ENCODE measurements around the gene NPAS2. TPM values are rescaled to one million over a fixed set of nuclear protein-coding genes. Genes with fewer than 3 reads are reported as not detected.

Gene NPAS2
- total RNA-seq, 1 experiment from 2014 or later = 20.4 TPM

DNA sequence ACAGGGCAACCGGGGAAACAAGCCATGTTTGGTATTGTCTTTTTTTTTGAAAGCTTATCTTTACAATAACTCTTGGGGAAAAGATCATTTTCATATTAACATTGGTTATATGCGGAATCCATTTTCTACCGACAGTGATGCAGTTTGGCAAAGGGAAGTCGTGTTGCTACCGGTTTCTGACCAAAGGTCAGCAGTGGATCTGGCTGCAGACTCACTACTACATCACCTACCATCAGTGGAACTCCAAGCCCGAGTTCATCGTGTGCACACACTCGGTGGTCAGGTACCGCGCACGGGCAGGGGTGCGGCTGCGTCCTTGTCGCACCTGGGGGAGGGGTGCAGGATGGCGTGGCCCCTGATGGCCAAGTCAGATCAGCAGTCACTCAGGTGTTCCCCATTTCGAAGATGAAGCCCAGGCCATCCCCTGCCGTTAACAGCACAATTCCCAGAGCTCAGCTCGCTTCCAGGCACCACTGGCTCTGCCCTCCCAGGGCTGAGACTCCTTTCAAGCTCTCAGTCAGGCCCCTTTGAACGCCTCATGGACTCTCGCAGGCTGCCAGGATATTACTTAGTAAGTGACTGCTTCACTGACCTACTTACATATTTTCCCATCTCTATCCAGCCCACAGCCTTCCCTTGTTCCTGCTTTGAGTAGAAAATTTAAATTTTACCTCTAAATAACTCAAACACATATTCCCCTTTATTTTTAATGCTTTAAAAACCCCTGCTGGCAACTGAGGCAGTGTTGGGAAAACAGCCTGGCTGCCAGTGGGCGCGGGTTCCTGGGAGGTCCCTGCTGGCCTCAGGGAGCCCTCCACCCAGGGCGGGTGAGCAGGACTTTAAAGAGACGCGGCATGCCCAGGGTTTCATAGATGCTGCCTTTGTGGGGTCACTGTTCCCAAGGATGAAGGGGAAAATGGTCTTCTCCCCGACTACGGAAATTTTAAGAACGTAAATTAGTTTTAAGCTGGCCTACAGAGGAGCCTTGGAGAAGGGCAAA, 148.5 kb downstream of the NPAS2 start (continued):
- TF ChIP-seq, protein P1, sequence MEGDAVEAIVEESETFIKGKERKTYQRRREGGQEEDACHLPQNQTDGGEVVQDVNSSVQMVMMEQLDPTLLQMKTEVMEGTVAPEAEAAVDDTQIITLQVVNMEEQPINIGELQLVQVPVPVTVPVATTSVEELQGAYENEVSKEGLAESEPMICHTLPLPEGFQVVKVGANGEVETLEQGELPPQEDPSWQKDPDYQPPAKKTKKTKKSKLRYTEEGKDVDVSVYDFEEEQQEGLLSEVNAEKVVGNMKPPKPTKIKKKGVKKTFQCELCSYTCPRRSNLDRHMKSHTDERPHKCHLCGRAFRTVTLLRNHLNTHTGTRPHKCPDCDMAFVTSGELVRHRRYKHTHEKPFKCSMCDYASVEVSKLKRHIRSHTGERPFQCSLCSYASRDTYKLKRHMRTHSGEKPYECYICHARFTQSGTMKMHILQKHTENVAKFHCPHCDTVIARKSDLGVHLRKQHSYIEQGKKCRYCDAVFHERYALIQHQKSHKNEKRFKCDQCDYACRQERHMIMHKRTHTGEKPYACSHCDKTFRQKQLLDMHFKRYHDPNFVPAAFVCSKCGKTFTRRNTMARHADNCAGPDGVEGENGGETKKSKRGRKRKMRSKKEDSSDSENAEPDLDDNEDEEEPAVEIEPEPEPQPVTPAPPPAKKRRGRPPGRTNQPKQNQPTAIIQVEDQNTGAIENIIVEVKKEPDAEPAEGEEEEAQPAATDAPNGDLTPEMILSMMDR (IDR thresholded peaks at IDR 0.05 in 2 of 3, conservative IDR thresholded peaks at IDR 0.05 in 1 of 3; ENCODE audit: borderline replicate concordance in 1 of 3, insufficient read depth in 1 of 3, low read depth in 2 of 3, low read length in 2 of 3) = no peak

DNA sequence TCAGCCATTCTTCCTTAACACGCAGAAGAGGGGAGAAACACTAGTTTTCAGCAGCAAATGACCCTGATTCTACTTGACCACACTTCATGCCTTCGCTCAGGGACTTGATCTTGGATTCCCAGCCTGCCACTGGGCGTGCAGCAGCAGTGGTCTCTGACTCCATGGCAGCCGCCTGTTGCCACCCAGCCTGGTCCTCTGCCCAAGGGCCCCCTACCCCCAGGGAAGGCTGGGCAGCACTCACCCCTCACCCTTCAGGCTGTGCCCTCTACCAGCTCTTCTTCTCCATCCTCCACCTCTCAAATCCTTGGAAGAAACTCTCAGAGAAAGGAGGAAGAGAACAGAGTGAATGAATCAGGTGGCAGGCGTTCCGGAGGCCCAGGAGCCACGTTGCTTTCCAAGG, 150.1 kb downstream of the NPAS2 start:
- H3K27ac ChIP-seq (ENCODE audit: low read depth, low read length) = no peak overlapping the region
- H3K4me3 ChIP-seq (replicated peaks in 1 of 2; ENCODE audit: low read depth in 1 of 2, low read length in 2 of 2) = no peak overlapping the region
- DNase-seq (ENCODE audit: low read depth, low spot score) = no peak
- no peaks in the 10 kb centered on the region for H3K9me2 ChIP-seq (ENCODE audit: insufficient read depth)
- intact Hi-C loops (cut with micrococcal nuclease) = no loop called here
- H3K9ac ChIP-seq (ENCODE audit: low read length) = no peak overlapping the region
- H3K27me3 ChIP-seq (ENCODE audit: insufficient read depth, low read length) = no peaks in the 10 kb centered on the region
- ATAC-seq = no peak
- POLR2A ChIA-PET = no interaction called here
- CTCF ChIA-PET = no interaction called here
- no peaks in the 10 kb centered on the region for H3K4me1 ChIP-seq (ENCODE audit: control insufficient read depth in 1 of 2, insufficient read depth in 2 of 2, low read length in 2 of 2)
- H3K4me2 ChIP-seq (ENCODE audit: low read length) = no peak overlapping the region
- no TSS peak for BruUV-seq (replicated peaks)
- peaks cover 0 to 3% of the 10 kb centered on the region in 2 experiments; a peak in 1 of 4 replicates for H3K36me3 ChIP-seq (ENCODE audit: control insufficient read depth in 1 of 2, insufficient read depth in 2 of 2, low read length in 2 of 2)
- no peaks in the 10 kb centered on the region for H4K20me1 ChIP-seq (ENCODE audit: insufficient read depth)
- no peaks in the 10 kb centered on the region for H3K9me3 ChIP-seq (ENCODE audit: control insufficient read depth in 1 of 2, insufficient read depth in 1 of 2, low read depth in 1 of 2, low read length in 2 of 2)
- no peaks in the 10 kb centered on the region for H3K79me2 ChIP-seq (ENCODE audit: insufficient read depth, low read length)
- TF ChIP-seq EGR1 (IDR thresholded peaks at IDR 0.05; ENCODE audit: low read depth) = no peak
- TF ChIP-seq ZNF274 (IDR thresholded peaks at IDR 0.05; ENCODE audit: low read depth, low read length) = no peak
- no peak for TF ChIP-seq CBX3 (IDR thresholded peaks at IDR 0.05; ENCODE audit: low read depth)
- TF ChIP-seq, protein P2, sequence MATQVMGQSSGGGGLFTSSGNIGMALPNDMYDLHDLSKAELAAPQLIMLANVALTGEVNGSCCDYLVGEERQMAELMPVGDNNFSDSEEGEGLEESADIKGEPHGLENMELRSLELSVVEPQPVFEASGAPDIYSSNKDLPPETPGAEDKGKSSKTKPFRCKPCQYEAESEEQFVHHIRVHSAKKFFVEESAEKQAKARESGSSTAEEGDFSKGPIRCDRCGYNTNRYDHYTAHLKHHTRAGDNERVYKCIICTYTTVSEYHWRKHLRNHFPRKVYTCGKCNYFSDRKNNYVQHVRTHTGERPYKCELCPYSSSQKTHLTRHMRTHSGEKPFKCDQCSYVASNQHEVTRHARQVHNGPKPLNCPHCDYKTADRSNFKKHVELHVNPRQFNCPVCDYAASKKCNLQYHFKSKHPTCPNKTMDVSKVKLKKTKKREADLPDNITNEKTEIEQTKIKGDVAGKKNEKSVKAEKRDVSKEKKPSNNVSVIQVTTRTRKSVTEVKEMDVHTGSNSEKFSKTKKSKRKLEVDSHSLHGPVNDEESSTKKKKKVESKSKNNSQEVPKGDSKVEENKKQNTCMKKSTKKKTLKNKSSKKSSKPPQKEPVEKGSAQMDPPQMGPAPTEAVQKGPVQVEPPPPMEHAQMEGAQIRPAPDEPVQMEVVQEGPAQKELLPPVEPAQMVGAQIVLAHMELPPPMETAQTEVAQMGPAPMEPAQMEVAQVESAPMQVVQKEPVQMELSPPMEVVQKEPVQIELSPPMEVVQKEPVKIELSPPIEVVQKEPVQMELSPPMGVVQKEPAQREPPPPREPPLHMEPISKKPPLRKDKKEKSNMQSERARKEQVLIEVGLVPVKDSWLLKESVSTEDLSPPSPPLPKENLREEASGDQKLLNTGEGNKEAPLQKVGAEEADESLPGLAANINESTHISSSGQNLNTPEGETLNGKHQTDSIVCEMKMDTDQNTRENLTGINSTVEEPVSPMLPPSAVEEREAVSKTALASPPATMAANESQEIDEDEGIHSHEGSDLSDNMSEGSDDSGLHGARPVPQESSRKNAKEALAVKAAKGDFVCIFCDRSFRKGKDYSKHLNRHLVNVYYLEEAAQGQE (IDR thresholded peaks at IDR 0.05; ENCODE audit: low read depth) = no peak
- TF ChIP-seq, protein P3, sequence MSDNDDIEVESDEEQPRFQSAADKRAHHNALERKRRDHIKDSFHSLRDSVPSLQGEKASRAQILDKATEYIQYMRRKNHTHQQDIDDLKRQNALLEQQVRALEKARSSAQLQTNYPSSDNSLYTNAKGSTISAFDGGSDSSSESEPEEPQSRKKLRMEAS (IDR thresholded peaks at IDR 0.05) = no peak
- no peak for TF ChIP-seq CEBPB (IDR thresholded peaks at IDR 0.05; ENCODE audit: low read depth)
- no peak for TF ChIP-seq SP1 (IDR thresholded peaks at IDR 0.05; ENCODE audit: low read depth)
- TF ChIP-seq POLR2AphosphoS5 (IDR thresholded peaks at IDR 0.05; ENCODE audit: low read depth, low read length) = no peak
- no peak for TF ChIP-seq JUND (IDR thresholded peaks at IDR 0.05)
- TF ChIP-seq POLR2A (IDR thresholded peaks at IDR 0.05; ENCODE audit: borderline replicate concordance, extremely low read depth, insufficient read depth, insufficient read length) = no peak
- TF ChIP-seq, protein P4, sequence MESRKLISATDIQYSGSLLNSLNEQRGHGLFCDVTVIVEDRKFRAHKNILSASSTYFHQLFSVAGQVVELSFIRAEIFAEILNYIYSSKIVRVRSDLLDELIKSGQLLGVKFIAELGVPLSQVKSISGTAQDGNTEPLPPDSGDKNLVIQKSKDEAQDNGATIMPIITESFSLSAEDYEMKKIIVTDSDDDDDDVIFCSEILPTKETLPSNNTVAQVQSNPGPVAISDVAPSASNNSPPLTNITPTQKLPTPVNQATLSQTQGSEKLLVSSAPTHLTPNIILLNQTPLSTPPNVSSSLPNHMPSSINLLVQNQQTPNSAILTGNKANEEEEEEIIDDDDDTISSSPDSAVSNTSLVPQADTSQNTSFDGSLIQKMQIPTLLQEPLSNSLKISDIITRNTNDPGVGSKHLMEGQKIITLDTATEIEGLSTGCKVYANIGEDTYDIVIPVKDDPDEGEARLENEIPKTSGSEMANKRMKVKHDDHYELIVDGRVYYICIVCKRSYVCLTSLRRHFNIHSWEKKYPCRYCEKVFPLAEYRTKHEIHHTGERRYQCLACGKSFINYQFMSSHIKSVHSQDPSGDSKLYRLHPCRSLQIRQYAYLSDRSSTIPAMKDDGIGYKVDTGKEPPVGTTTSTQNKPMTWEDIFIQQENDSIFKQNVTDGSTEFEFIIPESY (IDR thresholded peaks at IDR 0.05; ENCODE audit: extremely low read depth, insufficient replicate concordance, low read length) = no peak
- H2AFZ ChIP-seq (ENCODE audit: low read depth, low read length, poor library complexity, severe bottlenecking) = no peak overlapping the region
- RAD21 ChIA-PET (ENCODE audit: low non-redundant PET in 1 of 2, low total read pairs in 2 of 2, uncharacterized antibody in 2 of 2, unreplicated experiment in 2 of 2) = no interaction called here

All from HCT116 (cell line).